Cerebellar cortex (tissue), 1 donor: ENCODE data around the gene VWA1.
"Not testable (repeated sequence)": the region's sequence is repeated elsewhere in the genome, so short reads cannot be mapped to it uniquely, and the experiment has no call there.

Experiments used
- DNase-seq: peaks from one replicate; pipeline ENCODE4 v3.0.0-alpha.2; 2015; ENCODE audit warnings: low spot score

VWA1 gene

DNA sequence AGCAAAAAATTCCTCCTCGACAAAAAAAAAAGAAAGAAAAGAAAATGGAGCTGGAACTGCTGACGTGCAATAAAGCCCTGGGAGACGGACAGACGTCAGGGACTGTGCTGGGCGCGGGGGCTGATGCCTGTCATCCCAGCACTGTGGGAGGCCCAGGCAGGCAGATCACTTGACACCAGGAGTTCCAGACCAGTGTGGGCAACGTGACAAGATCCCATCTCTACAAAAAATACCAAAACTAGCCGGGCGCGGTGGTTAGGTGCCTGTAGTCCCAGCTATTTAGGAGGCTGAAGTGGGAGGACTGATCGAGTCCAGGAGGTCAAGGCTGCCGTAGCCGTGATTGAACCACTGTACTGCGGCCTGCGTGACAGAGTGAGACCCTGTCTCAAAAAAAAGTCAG is 10.8 kb upstream of the VWA1 start:
- DNase-seq = no peak

DNA sequence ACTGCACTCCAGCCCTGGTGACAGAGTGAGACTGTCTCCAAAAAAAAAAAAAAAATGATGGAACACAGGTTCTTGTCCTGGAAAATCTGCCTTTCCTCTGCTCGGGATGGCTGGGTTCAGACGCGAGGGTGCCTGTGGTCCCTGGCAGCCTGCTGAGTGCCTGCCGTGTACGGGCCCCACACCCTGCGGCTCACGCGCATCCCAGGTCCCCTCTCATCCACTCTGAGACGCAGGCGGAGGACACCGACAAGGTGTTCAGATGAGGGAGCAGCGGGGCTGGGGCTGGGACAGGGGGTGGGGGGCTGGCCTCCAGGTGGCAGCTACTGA is 10.1 kb upstream of the VWA1 start:
- no peak for DNase-seq

DNA sequence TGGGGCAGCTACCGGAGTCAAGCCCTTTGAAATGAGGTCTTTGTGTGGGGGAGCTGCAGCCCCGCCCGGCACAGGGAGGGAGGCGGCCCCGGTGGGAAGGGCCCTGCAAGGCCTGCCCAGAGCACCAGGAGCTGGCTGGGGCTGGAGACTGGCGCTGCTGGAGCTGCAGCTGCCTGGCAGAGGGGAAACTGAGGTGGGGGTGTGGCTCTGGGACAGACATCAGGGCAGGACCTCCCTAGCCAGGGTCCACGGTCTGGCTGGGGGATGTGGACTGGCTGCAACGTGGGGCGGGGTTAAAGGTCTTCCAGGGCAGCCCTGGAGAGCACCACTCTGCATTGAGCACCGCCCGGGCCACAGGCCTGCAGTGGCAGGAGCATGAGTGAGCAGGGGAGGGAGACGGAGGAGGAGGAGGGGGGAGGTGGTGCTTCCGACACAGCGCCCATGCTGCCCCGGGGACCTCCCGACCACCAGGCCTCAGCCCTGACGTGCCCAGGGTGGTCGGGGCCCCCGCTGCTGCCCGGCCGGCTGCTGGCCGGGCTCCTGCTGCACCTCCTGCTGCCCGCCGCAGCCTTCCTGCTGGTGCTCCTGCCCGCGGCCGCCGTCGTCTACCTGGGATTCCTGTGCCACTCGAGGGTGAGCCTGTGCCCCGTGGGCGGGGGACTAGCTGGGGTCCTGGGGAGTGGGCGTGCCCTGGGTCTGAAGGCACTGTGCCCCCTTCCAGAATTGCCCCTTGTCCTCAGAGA is 9.6 kb upstream of the VWA1 start:
- no peak for DNase-seq

DNA sequence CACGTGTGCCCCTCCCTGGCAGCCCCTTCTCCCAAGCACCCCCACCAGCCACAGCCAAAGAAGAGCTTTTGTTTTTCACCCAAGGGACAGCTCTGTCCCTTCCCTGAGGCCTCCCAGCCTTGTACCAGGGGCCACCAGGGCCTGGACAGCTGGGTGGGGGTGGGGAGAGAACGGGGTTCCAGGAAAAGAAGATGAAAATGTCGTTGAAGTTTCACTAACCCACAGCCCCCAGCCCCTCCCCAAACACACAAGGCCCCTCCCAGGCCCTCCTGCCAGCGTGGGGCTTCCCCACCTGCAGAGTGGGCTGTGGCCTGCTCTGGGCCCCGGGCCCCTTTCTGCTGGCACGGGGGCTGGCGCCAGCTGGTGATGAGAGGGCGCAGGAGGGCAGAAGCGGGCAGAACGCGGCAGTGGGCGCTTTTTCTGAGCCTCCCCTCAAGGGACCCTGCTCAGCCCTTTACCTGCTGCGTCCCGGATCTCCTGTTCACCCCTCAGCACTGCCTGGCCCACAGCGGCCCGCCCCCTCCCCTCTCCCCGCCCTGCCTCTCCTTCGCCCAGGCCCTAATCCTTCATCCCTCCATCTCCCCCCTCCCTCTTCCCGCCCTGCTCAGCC is 8.9 kb upstream of the VWA1 start:
- no peak for DNase-seq

- no peak for DNase-seq
Observed at GRCh38 chr1:1427106-1427819, 8.2 kb upstream of the VWA1 start.

DNA sequence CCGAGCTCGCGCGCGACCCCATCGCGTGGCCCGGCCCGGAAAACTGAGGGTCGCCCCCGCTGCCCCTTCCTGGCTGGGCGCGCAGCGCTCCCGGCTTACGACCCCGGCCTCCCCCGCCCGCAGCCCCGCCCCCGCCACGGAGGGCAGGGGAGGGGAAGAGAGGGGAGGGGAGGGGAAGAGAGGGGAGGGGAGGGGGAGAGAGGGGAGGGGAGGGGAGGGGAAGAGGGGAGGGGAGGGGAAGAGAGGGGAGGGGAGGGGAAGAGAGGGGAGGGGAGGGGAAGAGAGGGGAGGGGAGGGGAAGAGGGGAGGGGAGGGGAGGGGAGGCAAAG is 7.7 kb upstream of the VWA1 start:
- DNase-seq = no peak

- DNase-seq = no peak
Observed at GRCh38 chr1:1428174-1428573, 7.3 kb upstream of the VWA1 start.

DNA sequence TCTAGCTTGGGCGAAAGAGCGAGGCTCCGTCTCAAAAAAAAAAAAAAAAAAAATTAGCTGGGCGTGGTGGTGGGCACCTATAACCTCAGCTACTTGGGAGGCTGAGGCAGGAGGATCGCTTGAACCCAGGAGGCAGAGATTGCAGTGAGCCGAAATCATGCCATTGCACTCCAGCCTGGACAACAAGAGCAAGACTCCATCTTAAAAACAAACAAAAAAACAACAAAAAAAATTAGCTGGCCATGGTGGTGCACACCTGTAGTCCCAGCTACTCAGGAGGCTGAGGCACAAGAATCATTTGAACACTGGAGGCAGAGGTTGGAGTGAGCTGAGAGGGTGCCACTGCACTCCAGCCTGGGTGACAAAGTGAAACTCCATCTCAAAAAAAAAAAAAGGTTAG is 6.5 kb upstream of the VWA1 start:
- DNase-seq = not testable (repeated sequence)

- no peak for DNase-seq
Observed at GRCh38 chr1:1429671-1430073, 5.8 kb upstream of the VWA1 start.

DNA sequence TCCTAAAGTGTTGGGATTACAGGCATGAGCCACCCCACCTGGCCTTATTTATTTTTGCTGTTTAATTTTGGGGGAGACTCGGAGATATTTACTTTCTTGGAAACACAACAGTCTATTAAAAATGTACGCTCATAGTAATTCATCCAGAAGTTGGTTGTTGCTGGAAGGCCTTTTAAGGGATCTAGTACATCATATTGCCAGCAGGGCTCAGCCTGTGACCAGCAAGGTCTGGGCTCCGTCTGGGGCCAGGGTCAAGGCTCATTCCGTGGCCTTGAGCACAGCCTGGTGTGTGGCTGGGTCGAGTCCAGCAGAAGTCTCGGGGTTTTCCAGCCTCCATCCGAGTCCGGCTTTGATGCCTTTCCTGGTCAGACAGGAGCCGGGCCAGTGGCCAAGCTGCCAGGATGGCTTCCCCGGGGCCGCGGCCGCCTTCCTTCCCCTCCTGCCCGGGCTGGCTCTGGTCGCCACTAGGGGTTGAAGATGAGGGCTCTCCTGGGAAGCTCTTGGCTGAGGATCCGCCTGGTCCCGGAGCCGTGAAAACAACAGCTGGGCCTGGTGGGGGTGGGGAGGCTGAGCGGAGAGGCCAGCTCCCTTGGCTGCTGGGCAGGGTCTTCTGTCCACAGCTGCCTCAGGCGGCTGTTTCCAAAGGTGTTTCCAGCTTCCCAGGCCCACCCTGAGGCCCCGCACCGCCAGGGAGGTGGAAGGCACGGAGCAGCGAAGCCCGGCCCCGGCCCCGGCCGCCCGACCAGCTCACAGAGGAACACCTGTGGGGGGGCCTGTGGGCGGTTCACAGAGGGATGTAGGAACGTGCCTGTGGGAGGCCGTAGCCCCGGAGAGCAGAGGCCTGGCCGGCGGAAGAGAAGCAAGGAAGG is 5.1 kb upstream of the VWA1 start:
- no peak for DNase-seq

DNA sequence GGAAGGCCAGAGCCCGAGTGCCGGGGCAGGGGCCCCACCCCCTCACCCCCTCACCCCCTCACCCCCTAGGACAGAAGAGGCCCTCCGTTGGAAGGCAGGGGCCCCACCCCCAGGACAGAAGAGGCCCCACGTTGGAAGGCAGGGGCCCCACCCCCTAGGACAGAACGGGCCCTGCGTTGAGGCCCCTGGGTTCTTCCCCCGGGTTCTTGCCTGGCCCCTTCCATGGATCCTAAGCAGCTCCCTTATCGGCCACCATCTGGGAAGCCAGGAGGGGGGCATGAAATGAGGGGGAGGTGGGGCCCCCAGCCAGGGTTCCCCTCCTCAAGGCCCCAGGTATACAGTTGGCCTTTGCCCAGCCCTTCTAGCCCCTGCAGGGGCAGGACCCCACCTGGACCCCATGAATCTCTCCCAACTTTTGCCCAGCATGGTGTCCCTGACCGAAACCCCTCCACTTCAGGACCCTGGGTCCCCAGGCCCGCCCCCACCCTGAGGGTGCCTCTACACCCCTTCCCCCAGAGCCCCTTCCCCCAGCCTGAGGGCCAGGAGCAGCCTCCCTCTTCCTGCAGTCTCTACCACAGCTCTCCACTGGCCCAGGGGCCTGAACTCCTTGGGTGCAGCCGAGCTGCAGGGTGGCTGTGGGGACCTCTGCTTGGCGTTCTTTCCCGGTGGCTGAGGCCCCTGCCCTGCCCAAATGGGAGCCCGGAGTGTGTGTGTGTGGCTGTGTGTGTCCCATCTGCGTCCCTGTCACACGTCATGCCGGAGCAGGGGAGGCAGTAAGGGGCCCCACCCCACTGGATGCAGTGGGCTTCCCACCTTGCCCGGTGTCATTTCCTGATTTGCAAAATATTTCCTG is 4.3 kb upstream of the VWA1 start:
- DNase-seq = no peak

DNA sequence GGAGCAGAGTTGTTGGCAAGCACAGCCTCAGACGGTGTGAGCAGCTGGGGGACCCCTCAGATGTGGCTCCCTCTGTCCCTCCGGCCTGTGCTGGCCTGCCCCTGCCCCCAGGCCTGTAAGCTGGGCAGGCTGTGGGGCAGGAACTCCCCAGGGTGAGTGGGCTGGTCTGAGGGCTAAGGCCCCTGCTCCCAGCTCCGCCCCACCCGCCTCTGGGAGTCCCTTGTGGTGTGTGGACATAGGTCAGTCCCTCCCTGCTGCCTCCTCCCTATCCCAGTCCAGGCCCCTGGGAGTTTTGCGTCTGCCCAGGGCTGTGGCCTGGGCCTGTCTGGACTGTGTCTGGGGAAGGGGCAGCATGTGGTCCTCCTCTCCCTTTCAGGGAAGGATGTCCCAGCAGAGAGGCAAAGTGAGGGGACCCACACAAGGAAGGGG is 3.6 kb upstream of the VWA1 start:
- peak; percentile 66 for DNase-seq

GRCh38 chr1:1432274-1432950 is 3.1 kb upstream of the VWA1 start:
- no peak for DNase-seq

GRCh38 chr1:1432951-1433803 is 2.3 kb upstream of the VWA1 start:
- no peak for DNase-seq

DNA sequence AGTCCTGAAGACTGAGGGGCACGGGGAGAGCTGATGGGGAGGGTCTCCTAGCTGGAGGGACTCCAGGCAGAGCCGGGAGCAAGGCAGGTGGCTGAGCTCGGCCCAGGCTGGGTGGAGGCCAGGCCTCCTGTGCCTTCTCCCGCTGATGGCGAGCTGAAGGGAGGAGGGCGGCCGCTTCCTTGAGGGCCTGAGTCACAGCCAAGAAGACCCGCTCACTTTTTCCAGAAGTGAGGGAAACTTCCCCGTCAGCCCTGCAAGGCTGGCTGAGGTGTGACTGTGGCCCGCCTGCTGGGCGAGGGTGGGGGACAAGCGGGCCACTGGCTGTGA is 1.7 kb upstream of the VWA1 start:
- no peak for DNase-seq

DNA sequence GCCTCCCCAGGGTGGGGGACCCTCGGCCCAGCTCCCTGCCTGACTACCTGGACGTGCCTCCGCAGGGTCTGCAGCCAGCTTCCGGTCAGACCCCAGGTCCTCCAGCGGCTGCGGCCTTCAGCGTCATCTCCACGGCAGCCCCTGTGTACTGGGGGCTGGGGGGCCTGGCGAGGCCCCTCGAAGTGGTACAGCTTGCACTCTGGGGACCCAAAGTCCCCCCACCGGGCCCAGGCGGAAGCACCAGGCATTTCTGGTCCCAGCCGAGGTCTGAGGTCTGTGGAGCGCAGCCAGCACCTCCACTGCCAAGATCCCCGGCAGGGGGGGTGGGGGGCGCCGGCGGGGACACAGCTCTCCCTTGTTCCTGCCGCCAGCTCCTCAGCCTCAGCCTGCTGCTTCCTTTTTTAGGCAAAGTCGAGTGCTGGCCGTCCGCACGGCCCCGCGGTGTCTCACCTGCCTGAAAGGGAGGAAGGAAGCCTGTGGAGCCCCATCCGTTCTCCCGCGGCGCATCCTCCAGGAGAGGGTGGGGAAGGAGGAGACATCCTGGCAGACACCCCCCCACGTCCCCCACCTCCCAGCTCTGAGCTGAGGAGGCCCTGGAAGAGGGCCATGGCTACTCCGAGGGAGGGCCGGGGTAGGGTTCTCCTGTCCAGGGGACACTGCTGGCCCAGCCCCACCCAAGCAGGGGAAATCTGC is 1.2 kb upstream of the VWA1 start:
- DNase-seq = no peak

DNA sequence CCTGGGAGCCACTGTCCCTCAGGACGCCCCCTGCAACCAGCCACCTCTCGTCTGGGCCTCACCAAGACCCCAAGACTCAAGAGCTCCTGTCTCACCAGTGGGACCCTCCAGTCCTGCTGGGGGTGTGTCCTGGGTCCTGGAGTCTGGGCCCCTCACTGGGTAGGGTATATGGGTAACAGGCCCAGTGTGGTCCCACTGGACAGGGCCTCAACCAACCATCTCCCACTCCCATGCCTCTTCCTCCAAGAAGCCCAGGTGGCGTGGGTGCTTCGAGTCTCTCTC is 725 bp upstream of the VWA1 start:
- no peak for DNase-seq

DNA sequence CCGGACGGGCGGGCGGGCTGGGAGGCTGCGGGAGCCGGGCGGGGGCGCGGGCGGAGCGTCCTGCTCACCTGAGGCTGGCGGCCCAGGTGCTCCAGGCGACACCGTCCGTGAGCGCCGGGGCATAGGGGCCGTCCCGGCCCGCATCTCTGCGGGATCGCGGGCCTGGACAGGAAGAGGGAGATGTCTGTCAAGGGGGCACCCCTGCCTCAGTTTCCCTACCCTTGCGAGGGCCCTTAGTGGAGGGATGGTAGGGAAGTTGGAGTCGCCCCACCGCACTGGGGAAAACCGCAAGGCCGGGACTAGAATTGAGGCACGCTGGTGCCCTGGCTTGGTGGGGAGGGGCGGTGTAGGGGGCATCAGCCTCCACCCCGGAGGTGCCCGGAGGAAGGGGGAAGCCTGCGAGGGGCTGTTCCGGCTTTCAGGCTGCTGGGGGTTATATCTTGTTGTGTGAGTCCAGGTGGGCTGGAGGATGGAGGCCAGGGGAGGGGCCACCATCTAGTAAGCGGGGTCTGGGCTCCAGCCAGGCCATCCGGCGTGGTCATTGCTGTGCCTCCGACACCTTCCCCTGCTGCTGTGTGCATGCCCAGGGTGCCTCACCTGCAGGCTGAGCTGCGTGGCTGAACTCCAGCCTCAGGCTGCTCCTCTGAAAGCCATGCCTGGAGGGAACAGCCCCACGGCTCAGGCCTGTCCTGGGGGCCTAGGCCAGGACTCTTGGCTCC is 580 bp downstream of the VWA1 start:
- no peak for DNase-seq

DNA sequence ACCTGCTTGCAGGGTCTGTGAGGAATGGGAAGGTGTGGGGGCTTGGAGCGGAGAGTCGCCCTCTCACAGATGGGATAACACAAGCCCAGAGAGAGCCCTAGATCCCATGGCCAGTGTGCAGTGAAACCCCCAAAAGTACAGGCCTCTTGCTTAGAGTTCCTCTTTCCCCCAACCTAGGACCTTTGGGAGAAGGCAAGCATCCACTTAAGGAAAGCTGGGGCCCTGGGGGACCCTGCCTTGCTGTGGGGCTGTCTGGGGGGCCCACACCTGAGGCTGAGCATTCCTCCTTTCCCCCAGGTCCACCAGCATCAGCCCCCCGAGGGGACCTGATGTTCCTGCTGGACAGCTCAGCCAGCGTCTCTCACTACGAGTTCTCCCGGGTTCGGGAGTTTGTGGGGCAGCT is 1.1 kb downstream of the VWA1 start:
- no peak for DNase-seq
